Naive B cell (primary cell): Measurements from ENCODE around the gene PCDH9. TPM values are rescaled to one million over a fixed set of nuclear protein-coding genes. Genes with fewer than 3 reads are reported as not detected.

Experiments used
- ATAC-seq, 2 donors: fragments of 150-1000 bp; cut with Tn5 transposase; 2 replicates each; pipeline ENCODE4 v1.10.0; 2021; ENCODE audit warnings: low read depth in 2 of 2, mild to moderate bottlenecking in 2 of 2, moderate library complexity in 2 of 2
- DNase-seq: peaks from one replicate; pipeline ENCODE4 v3.0.0; 2022
- H3K27ac Mint-ChIP-seq, 6 donors: one replicate each; pipeline ENCODE4 v1.8.0; 2020 to 2022; ENCODE audit warnings: mild to moderate bottlenecking in 6 of 6, mixed read lengths in 6 of 6, moderate library complexity in 5 of 6, inconsistent platforms in 2 of 6
- H3K27me3 Mint-ChIP-seq, 3 donors: one replicate each; pipeline ENCODE4 v1.8.0; 2021 to 2022; ENCODE audit warnings: mixed read lengths in 3 of 3, mild to moderate bottlenecking in 1 of 3
- H3K36me3 Mint-ChIP-seq, 2 donors: one replicate each; pipeline ENCODE4 v1.8.0; 2020 to 2022; ENCODE audit warnings: mixed read lengths in 2 of 2, inconsistent platforms in 1 of 2, mild to moderate bottlenecking in 1 of 2
- H3K4me1 Mint-ChIP-seq, 3 donors: one replicate each; pipeline ENCODE4 v1.8.0; 2020 to 2022; ENCODE audit warnings: mixed read lengths in 3 of 3, inconsistent platforms in 1 of 3, mild to moderate bottlenecking in 1 of 3, moderate library complexity in 1 of 3
- H3K4me3 Mint-ChIP-seq, 8 donors: one replicate each; pipeline ENCODE4 v1.8.0; 2020 to 2022; ENCODE audit warnings: mild to moderate bottlenecking in 8 of 8, mixed read lengths in 8 of 8, moderate library complexity in 8 of 8, inconsistent platforms in 2 of 8
- H3K9me3 Mint-ChIP-seq, 7 donors: one replicate each; pipeline ENCODE4 v1.8.0; 2020 to 2022; ENCODE audit warnings: mixed read lengths in 7 of 7, mild to moderate bottlenecking in 5 of 7, inconsistent platforms in 2 of 7, moderate library complexity in 1 of 7
- polyA plus RNA-seq, 6 donors: library from polyadenylated mRNA; unstranded; fragments of 300-500 nt; fragmentation: Illumina TruSeq; gene quantifications; one replicate each; pipeline ENCODE4 v1.2.3, GENCODE V29; 2021; ENCODE audit warnings: low read depth in 6 of 6

Gene PCDH9
- 10 to 100 TPM; 49.9 to 70.2 (median 57.2) TPM for polyA plus RNA-seq

- peak; percentile 15 for DNase-seq
Measured at GRCh38 chr13:67229481-67230403, at the start of gene PCDH9. Gene PCDH9, minus strand, starts transcription at chr13:67230336. Its CDS starts 1,896 bp downstream, at chr13:67228440.

DNA sequence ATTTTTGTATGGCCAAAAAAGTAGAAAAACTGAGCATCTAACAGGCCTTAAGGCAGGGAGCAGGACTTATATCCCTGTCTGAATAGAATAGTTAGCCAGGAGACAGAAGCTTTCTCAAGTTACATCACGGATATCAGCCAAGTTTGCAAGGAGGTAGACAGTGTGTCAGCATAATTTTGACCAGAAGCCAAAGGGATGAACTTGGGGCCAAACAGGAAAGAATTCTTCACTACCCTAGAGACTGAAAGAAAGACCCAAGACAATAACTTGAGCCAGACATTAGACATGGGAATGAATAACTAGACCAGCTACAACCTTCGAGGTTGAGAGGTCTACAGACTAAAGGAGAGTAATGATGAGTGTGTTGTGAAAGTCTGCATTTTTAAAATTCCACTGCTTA lies 48.1 kb upstream of the PCDH9 start:
- Mint-ChIP-seq H3K4me3 (no peak overlapping the region), H3K4me1 (no peaks in the 10 kb centered on the region), H3K27ac (no peak overlapping the region), H3K9me3 (peaks cover 0 to 7% (median 0%) of the 10 kb centered on the region in 7 donors), H3K27me3 (peaks cover 7 to 17% (median 15%) of the 10 kb centered on the region in 3 donors), H3K36me3 (no peaks in the 10 kb centered on the region)
- no peak for ATAC-seq
- DNase-seq: no peak

More at GRCh38 chr13:67229481-67230403, at the start of gene PCDH9:
- Mint-ChIP-seq H3K4me3 (no peak within 1 kb of the TSS), H3K27me3 (no peaks in the 10 kb centered on the region), H3K4me1 (peaks cover 20 to 33% (median 22%) of the 10 kb centered on the region in 3 donors), H3K9me3 (peaks cover 0 to 2% (median 0%) of the 10 kb centered on the region in 7 donors), H3K27ac (peak within 1 kb of the TSS in 4 of 6 donors; percentile 33 to 96 (median 94)), H3K36me3 (peaks cover 7 to 11% of the 10 kb centered on the region in 2 donors)
- peak; percentile 1 to 3 for ATAC-seq

DNA sequence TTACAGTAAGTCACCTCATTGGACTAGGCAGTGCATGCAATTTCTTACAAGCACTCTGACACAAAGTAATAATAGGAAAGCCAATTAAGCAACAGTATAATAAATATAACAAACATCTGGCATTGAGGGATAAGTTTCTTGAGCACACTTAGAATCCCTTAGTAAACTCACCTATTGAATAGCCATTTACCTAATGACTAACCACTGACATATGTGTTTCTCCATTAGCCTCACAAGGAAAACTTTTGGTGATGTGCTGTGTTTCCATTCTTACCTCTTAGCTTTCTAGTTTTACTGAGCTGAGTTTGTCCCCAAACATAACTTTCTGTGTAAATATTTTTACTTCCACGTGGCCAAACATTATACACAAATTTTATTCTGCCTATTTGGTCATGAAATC lies 47.4 kb upstream of the PCDH9 start:
- peaks cover 0 to 7% (median 0%) of the 10 kb centered on the region in 7 donors for H3K9me3 Mint-ChIP-seq
- no peak for ATAC-seq
- DNase-seq: no peak
- H3K4me3 Mint-ChIP-seq: no peak overlapping the region
- peaks cover 7 to 17% (median 15%) of the 10 kb centered on the region in 3 donors for H3K27me3 Mint-ChIP-seq
- no peaks in the 10 kb centered on the region for H3K36me3 Mint-ChIP-seq
- H3K27ac Mint-ChIP-seq: no peak overlapping the region
- H3K4me1 Mint-ChIP-seq: no peaks in the 10 kb centered on the region

GRCh38 chr13:67275351-67275960 lies 45.3 kb upstream of the PCDH9 start:
- DNase-seq (no peak), ATAC-seq (no peak)
- no peak overlapping the region for H3K4me3 Mint-ChIP-seq
- H3K4me1 Mint-ChIP-seq: no peaks in the 10 kb centered on the region
- H3K9me3 Mint-ChIP-seq: peaks cover 0 to 7% (median 0%) of the 10 kb centered on the region in 7 donors
- H3K27ac Mint-ChIP-seq: peak overlapping the region in 1 of 6 donors; percentile 7
- peaks cover 7 to 22% (median 15%) of the 10 kb centered on the region in 3 donors for H3K27me3 Mint-ChIP-seq
- no peaks in the 10 kb centered on the region for H3K36me3 Mint-ChIP-seq

DNA sequence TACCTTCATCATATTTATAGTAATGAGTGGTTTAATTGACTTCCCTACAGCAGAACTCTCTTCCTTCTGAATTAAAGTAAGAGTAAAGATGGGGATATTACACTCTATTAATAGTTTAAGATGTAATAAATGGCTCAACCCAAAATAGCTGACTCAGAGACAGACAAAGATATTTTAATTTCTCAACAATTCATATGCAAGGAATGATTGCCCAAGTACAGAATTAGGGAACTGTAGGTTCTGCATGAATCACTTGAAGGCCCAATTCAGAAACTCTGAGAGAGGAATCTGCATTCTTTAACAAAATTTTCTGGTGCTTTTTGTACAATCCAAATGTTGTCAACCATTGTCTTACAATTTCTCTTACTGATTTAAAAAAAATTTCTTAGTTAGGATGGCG lies 42.9 kb upstream of the PCDH9 start:
- Mint-ChIP-seq H3K27me3 (peaks cover 7 to 28% (median 15%) of the 10 kb centered on the region in 3 donors), H3K9me3 (peaks cover 0 to 7% (median 0%) of the 10 kb centered on the region in 7 donors), H3K27ac (no peak overlapping the region), H3K36me3 (no peaks in the 10 kb centered on the region), H3K4me1 (no peaks in the 10 kb centered on the region), H3K4me3 (no peak overlapping the region)
- DNase-seq: no peak
- no peak for ATAC-seq

GRCh38 chr13:67267136-67267535 lies 37.0 kb upstream of the PCDH9 start:
- no peaks in the 10 kb centered on the region for H3K36me3 Mint-ChIP-seq

DNA sequence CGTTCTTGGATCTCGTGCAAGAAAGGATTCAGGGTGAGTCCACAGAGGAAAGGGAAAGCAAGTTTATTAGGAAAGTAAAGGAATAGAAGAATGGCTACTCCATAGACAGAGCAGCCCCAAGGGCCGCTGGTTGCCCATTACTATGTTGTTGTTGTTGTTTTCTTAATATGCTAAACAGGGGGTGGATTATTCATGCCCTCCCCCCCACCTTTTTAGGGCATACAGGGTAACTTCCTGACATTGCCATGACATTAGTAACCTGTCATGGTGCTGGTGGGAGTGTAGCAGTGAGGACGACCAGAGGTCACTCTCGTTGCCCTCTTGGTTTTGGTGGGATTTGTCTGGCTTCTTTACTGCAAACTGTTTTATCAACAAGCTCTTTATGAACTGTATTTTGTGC lies 29.1 kb upstream of the PCDH9 start:
- Mint-ChIP-seq H3K36me3 (no peaks in the 10 kb centered on the region), H3K9me3 (peaks cover 0 to 2% (median 0%) of the 10 kb centered on the region in 7 donors), H3K27ac (no peak overlapping the region), H3K4me1 (no peaks in the 10 kb centered on the region), H3K27me3 (peaks cover 0 to 13% (median 5%) of the 10 kb centered on the region in 3 donors), H3K4me3 (no peak overlapping the region)
- ATAC-seq (no peak), DNase-seq (no peak)

More at GRCh38 chr13:67267136-67267535, 37.0 kb upstream of the PCDH9 start:
- no peak for ATAC-seq
- no peak for DNase-seq
- Mint-ChIP-seq H3K9me3 (peaks cover 0 to 3% (median 0%) of the 10 kb centered on the region in 7 donors), H3K27me3 (peaks cover 0 to 12% (median 11%) of the 10 kb centered on the region in 3 donors), H3K4me1 (no peaks in the 10 kb centered on the region), H3K27ac (no peak overlapping the region), H3K4me3 (no peak overlapping the region)

GRCh38 chr13:67258482-67258881 lies 28.3 kb upstream of the PCDH9 start:
- Mint-ChIP-seq H3K36me3 (no peaks in the 10 kb centered on the region), H3K27me3 (peaks cover 0 to 9% (median 5%) of the 10 kb centered on the region in 3 donors)
- no peak for ATAC-seq

DNA sequence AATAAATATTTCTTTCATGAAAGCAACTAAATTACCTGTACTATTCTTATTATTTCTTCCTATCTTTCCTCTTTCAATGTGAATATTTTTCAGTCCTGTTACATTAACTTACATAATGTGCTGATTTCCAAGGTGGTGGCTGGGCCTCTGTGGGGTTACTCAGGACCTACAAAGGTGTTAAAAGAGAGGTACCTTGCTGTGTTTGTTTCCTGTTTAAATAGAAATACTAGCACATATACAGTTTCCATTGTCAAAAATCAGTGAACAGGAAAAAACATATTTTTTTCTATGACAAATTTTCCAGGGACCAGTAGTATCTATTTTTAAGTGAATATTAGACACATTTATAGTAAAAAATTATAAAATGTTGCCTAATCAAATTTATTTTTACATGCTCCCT lies 8.7 kb upstream of the PCDH9 start:
- DNase-seq: no peak
- Mint-ChIP-seq H3K27ac (no peak overlapping the region), H3K4me3 (no peak overlapping the region), H3K27me3 (no peaks in the 10 kb centered on the region), H3K4me1 (no peaks in the 10 kb centered on the region), H3K9me3 (no peaks in the 10 kb centered on the region), H3K36me3 (no peaks in the 10 kb centered on the region)
- ATAC-seq: no peak

More at GRCh38 chr13:67258482-67258881, 28.3 kb upstream of the PCDH9 start:
- Mint-ChIP-seq H3K9me3 (peaks cover 0 to 2% (median 0%) of the 10 kb centered on the region in 7 donors), H3K27ac (no peak overlapping the region), H3K4me1 (no peaks in the 10 kb centered on the region), H3K4me3 (no peak overlapping the region)
- no peak for DNase-seq

- no peak overlapping the region for H3K4me3 Mint-ChIP-seq
- H3K27ac Mint-ChIP-seq: no peak overlapping the region
- no peaks in the 10 kb centered on the region for H3K36me3 Mint-ChIP-seq
- ATAC-seq: peak; percentile 27 to 52
- no peaks in the 10 kb centered on the region for H3K9me3 Mint-ChIP-seq
- no peaks in the 10 kb centered on the region for H3K4me1 Mint-ChIP-seq
- peak; percentile 32 for DNase-seq
- no peaks in the 10 kb centered on the region for H3K27me3 Mint-ChIP-seq
Measured at GRCh38 chr13:67238277-67238859, 8.2 kb upstream of the PCDH9 start.

- no peaks in the 10 kb centered on the region for H3K9me3 Mint-ChIP-seq
- H3K27ac Mint-ChIP-seq: peak overlapping the region in 1 of 6 donors; percentile 12
- DNase-seq: no peak
- no peak overlapping the region for H3K4me3 Mint-ChIP-seq
- H3K4me1 Mint-ChIP-seq: peaks cover 5 to 9% (median 8%) of the 10 kb centered on the region in 3 donors
- no peaks in the 10 kb centered on the region for H3K27me3 Mint-ChIP-seq
- H3K36me3 Mint-ChIP-seq: no peaks in the 10 kb centered on the region
- ATAC-seq: no peak
Measured at GRCh38 chr13:67235265-67235664, 5.1 kb upstream of the PCDH9 start.

DNA sequence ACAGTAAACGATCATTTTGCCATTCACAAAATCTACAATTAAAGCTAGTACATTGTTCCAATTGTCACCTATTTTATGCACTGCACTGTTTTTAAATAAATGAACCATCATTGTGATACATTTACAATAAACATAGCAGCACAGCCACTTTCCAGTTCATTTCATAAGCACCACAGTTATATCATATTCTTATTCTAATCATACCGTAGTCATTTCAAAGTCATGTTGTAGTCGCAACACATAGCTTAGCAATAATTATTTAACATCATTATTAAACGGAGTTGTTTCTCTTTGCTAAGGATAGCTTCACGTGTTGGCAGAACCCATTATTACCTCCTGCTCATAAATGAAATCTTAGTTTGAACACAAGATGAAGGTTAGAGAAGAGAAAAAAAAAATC lies 2.2 kb upstream of the PCDH9 start:
- peak overlapping the region in 2 of 6 donors; percentile 25 to 71 for H3K27ac Mint-ChIP-seq
- H3K27me3 Mint-ChIP-seq: no peaks in the 10 kb centered on the region
- DNase-seq: no peak
- no peak for ATAC-seq
- H3K4me3 Mint-ChIP-seq: peak overlapping the region in 2 of 8 donors; percentile 23 to 78
- H3K36me3 Mint-ChIP-seq: peaks cover 0 to 7% of the 10 kb centered on the region in 2 donors
- H3K9me3 Mint-ChIP-seq: no peaks in the 10 kb centered on the region
- H3K4me1 Mint-ChIP-seq: peaks cover 8 to 18% (median 13%) of the 10 kb centered on the region in 3 donors

- no peak for DNase-seq
- Mint-ChIP-seq H3K4me1 (peaks cover 8 to 21% (median 13%) of the 10 kb centered on the region in 3 donors), H3K27ac (peak overlapping the region in 3 of 6 donors; percentile 4 to 91 (median 33)), H3K36me3 (peaks cover 4 to 7% of the 10 kb centered on the region in 2 donors), H3K27me3 (no peaks in the 10 kb centered on the region), H3K9me3 (peaks cover 0 to 2% (median 0%) of the 10 kb centered on the region in 7 donors), H3K4me3 (no peak overlapping the region)
- ATAC-seq: no peak
Measured at GRCh38 chr13:67231289-67232000, 1.3 kb upstream of the PCDH9 start.
